ENCODE data around the gene TIMM13. TPM values are rescaled to one million over a fixed set of nuclear protein-coding genes. Genes with fewer than 3 reads are reported as not detected.
A peak's percentile ranks its signal among the peaks of the same experiment; 100 is the strongest.

The TIMM13 gene
- 49.7 TPM for total RNA-seq (2013)
- polyA plus RNA-seq (10 to 100 TPM; 17.3 to 89.3 (median 72.4) TPM), polyA minus RNA-seq (24.3 and 26.6 TPM in 2 replicates), total RNA-seq (3.2 to 17.2 (median 13.3) reads per million in 11 experiments)

- Histone ChIP-seq H3K4me2 (replicated peaks; ENCODE audit: extremely low read depth, low read length, poor library complexity, severe bottlenecking) (peak within 1 kb of the TSS; percentile 81), H3K4me1 (ENCODE audit: control insufficient read depth in 1 of 2, insufficient read depth in 2 of 2, low read length in 2 of 2) (peaks cover 21 to 28% of the 10 kb centered on the region in 2 donors), H3K27ac (ENCODE audit: low read depth in 1 of 2, low read length in 2 of 2) (peak within 1 kb of the TSS; percentile 78 to 95), H3K27me3 (ENCODE audit: control insufficient read depth in 2 of 2, insufficient read depth in 2 of 2, low read length in 2 of 2) (no peaks in the 10 kb centered on the region), H3K9ac (ENCODE audit: insufficient read depth, low read length, poor library complexity, severe bottlenecking) (peak within 1 kb of the TSS; percentile 87), H3K4me3 (replicated peaks in 1 of 3; ENCODE audit: low read depth in 2 of 3, low read length in 3 of 3) (peak within 1 kb of the TSS; percentile 64 to 88 (median 71)), H3K79me2 (ENCODE audit: insufficient read depth, low read length) (peaks cover 21% of the 10 kb centered on the region), H2AFZ (ENCODE audit: insufficient read depth, low read depth, low read length, poor library complexity, severe bottlenecking) (peak within 1 kb of the TSS; percentile 91), H3K9me3 (replicated peaks in 1 of 2; ENCODE audit: control insufficient read depth in 1 of 2, insufficient read depth in 1 of 2, low read length in 2 of 2) (no peaks in the 10 kb centered on the region), H4K20me1 (ENCODE audit: insufficient read depth, low read length) (peaks cover 32% of the 10 kb centered on the region), H3K36me3 (replicated peaks in 1 of 2; ENCODE audit: control insufficient read depth in 1 of 2, insufficient read depth in 2 of 2, low read length in 2 of 2) (peaks cover 12 to 47% of the 10 kb centered on the region in 2 donors)
- peak within 1 kb of the TSS; percentile 83 to 95 for H3K4me3 Mint-ChIP-seq
- H3K9me3 Mint-ChIP-seq, result no peaks in the 10 kb centered on the region
- WGBS (ENCODE audit: insufficient coverage), result under 1% methylated on average over 59 of the region's 77 CpGs
- DNase-seq, result peak; percentile 96
- peaks cover 19% of the 10 kb centered on the region for H3K4me1 Mint-ChIP-seq
- intact Hi-C loops (cut with micrococcal nuclease), result loop anchor here in 1 of 2 donors (2.0 kb wide), 1 partner anchor 29 kb away; the partner anchor contains the start of gene LMNB2
- H3K27ac Mint-ChIP-seq, result peak within 1 kb of the TSS; percentile 90 to 99 (median 97)
- peaks cover 10 to 38% of the 10 kb centered on the region in 2 donors for H3K36me3 Mint-ChIP-seq
- peaks cover 0 to 2% (median 0%) of the 10 kb centered on the region in 3 donors for H3K27me3 Mint-ChIP-seq (ENCODE audit: low read depth in 3 of 3)
- TF ChIP-seq, protein P1, sequence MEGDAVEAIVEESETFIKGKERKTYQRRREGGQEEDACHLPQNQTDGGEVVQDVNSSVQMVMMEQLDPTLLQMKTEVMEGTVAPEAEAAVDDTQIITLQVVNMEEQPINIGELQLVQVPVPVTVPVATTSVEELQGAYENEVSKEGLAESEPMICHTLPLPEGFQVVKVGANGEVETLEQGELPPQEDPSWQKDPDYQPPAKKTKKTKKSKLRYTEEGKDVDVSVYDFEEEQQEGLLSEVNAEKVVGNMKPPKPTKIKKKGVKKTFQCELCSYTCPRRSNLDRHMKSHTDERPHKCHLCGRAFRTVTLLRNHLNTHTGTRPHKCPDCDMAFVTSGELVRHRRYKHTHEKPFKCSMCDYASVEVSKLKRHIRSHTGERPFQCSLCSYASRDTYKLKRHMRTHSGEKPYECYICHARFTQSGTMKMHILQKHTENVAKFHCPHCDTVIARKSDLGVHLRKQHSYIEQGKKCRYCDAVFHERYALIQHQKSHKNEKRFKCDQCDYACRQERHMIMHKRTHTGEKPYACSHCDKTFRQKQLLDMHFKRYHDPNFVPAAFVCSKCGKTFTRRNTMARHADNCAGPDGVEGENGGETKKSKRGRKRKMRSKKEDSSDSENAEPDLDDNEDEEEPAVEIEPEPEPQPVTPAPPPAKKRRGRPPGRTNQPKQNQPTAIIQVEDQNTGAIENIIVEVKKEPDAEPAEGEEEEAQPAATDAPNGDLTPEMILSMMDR (IDR thresholded peaks at IDR 0.05), result no peak
Measured at GRCh38 chr19:2427429-2428320, at the start of gene TIMM13. TSS of gene TIMM13 (minus strand) at chr19:2427586. CDS start at chr19:2427533, 53 bp downstream.

GRCh38 chr19:2476451-2477140 lies 49.2 kb upstream of the TIMM13 start:
- Histone ChIP-seq H3K4me1 (ENCODE audit: control insufficient read depth in 1 of 2, insufficient read depth in 2 of 2, low read length in 2 of 2) (peaks cover 30 to 37% of the 10 kb centered on the region in 2 donors), H3K27ac (ENCODE audit: low read depth in 1 of 2, low read length in 2 of 2) (peak overlapping the region; percentile 87 to 92), H3K79me2 (ENCODE audit: insufficient read depth, low read length) (peaks cover 42% of the 10 kb centered on the region), H4K20me1 (ENCODE audit: insufficient read depth, low read length) (peaks cover 46% of the 10 kb centered on the region), H3K9ac (ENCODE audit: insufficient read depth, low read length, poor library complexity, severe bottlenecking) (peak overlapping the region; percentile 90), H3K27me3 (ENCODE audit: control insufficient read depth in 2 of 2, insufficient read depth in 2 of 2, low read length in 2 of 2) (no peaks in the 10 kb centered on the region), H2AFZ (ENCODE audit: insufficient read depth, low read depth, low read length, poor library complexity, severe bottlenecking) (no peak overlapping the region), H3K4me2 (replicated peaks; ENCODE audit: extremely low read depth, low read length, poor library complexity, severe bottlenecking) (peak overlapping the region; percentile 99), H3K36me3 (replicated peaks in 1 of 2; ENCODE audit: control insufficient read depth in 1 of 2, insufficient read depth in 2 of 2, low read length in 2 of 2) (peaks cover 0 to 12% of the 10 kb centered on the region in 2 donors), H3K4me3 (replicated peaks in 1 of 3; ENCODE audit: low read depth in 2 of 3, low read length in 3 of 3) (peak overlapping the region; percentile 93 to 100 (median 94)), H3K9me3 (replicated peaks in 1 of 2; ENCODE audit: control insufficient read depth in 1 of 2, insufficient read depth in 1 of 2, low read length in 2 of 2) (no peaks in the 10 kb centered on the region)
- DNase-seq, result peak; percentile 38 to 89 (median 49)
- TF ChIP-seq, protein P1 (IDR thresholded peaks at IDR 0.05), result no peak
- H3K4me1 Mint-ChIP-seq, result peaks cover 21% of the 10 kb centered on the region
- intact Hi-C loops (cut with micrococcal nuclease), result loop anchor here in 1 of 2 donors (5.0 kb wide), 2 partner anchors 71 to 161 kb away; no protein-coding TSS in a partner anchor
- peaks cover 0 to 14% (median 1%) of the 10 kb centered on the region in 3 donors for H3K27me3 Mint-ChIP-seq (ENCODE audit: low read depth in 3 of 3)
- H3K4me3 Mint-ChIP-seq, result peak overlapping the region; percentile 99 to 100
- H3K36me3 Mint-ChIP-seq, result peaks cover 16 to 19% of the 10 kb centered on the region in 2 donors
- H3K27ac Mint-ChIP-seq, result peak overlapping the region; percentile 92 to 97 (median 94)
- WGBS (ENCODE audit: insufficient coverage), result under 1% methylated on average over 36 of the region's 42 CpGs
- peaks cover 0 to 3% (median 0%) of the 10 kb centered on the region in 7 donors for H3K9me3 Mint-ChIP-seq

All from CD14-positive monocyte (primary cell).